ENCODE data around the gene UBE2J2.

DNA sequence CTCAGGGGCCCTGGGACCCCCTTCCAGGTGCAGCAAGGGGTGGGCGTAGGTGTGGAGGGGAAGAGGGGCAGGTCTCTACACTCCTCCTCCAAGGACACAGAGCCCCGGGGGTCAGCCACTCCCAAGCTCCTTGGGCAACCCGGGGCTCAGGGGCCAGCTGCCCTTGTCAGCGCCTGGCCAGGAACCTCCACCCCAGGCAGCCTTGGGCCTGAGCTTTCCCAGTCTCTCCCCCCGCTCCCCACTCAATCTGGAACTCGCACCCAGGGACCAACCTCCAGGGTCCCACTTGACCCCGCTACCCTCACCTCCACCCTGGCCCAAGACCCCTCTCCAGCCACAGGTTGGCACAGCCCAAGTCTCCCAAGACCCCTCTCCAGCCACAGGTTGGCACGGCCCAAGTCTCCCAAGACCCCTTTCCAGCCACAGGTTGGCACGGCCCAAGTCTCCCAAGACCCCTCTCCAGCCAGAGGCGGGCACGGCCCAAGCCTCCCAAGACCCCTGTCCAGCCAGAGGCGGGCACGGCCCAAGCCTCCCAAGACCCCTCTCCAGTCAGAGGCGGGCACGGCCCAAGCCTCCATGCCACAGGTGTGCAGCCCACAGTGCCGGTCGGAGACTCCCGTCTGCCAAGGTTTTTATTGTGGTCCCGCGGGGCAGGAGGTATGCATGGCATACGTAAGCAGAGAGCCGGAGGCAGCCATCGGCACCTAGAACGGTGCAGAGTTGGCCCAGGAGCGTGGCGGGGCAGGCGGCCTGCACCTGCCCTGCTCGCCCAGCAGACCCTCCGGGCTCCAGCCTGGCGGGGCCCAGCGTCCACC is 62.7 kb downstream of the UBE2J2 start:
- TF ChIP-seq, protein P1, sequence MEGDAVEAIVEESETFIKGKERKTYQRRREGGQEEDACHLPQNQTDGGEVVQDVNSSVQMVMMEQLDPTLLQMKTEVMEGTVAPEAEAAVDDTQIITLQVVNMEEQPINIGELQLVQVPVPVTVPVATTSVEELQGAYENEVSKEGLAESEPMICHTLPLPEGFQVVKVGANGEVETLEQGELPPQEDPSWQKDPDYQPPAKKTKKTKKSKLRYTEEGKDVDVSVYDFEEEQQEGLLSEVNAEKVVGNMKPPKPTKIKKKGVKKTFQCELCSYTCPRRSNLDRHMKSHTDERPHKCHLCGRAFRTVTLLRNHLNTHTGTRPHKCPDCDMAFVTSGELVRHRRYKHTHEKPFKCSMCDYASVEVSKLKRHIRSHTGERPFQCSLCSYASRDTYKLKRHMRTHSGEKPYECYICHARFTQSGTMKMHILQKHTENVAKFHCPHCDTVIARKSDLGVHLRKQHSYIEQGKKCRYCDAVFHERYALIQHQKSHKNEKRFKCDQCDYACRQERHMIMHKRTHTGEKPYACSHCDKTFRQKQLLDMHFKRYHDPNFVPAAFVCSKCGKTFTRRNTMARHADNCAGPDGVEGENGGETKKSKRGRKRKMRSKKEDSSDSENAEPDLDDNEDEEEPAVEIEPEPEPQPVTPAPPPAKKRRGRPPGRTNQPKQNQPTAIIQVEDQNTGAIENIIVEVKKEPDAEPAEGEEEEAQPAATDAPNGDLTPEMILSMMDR (IDR thresholded peaks at IDR 0.05; ENCODE audit: extremely low read depth in 1 of 2, insufficient read depth in 1 of 2, low read depth in 1 of 2, low read length in 2 of 2) = no peak
- TF ChIP-seq POLR2AphosphoS5 (IDR thresholded peaks at IDR 0.05; ENCODE audit: insufficient read depth, low read depth, low read length) = no peak
- no peak for TF ChIP-seq EZH2 (IDR thresholded peaks at IDR 0.05; ENCODE audit: borderline replicate concordance, low read depth, low read length, severe bottlenecking)
- no peak for TF ChIP-seq POLR2A (IDR thresholded peaks at IDR 0.05; ENCODE audit: low read depth, low read length)
